ENCODE data around the gene PGAM2.

- TF ChIP-seq CTCF (conservative IDR thresholded peaks at IDR 0.05; ENCODE audit: low read depth in 2 of 2): peak; percentile 55 to 64
- no peak for TF ChIP-seq EZH2 (IDR thresholded peaks at IDR 0.05; ENCODE audit: low read depth, unreplicated experiment)
- TF ChIP-seq JUNB (IDR thresholded peaks at IDR 0.05; ENCODE audit: unreplicated experiment): no peak
- no peak for TF ChIP-seq POLR2AphosphoS5 (IDR thresholded peaks at IDR 0.05; ENCODE audit: low read depth)
- no peak for TF ChIP-seq EZH2phosphoT487 (IDR thresholded peaks at IDR 0.05; ENCODE audit: unreplicated experiment)
These were observed 20.2 kb upstream of the PGAM2 start for GRCh38 chr7:44085546-44085945.
